ENCODE measurements around the gene SIGMAR1. TPM values are rescaled to one million over a fixed set of nuclear protein-coding genes. Genes with fewer than 3 reads are reported as not detected.

Gene SIGMAR1
- total RNA-seq, 2 experiments from 2014 or later = 11.7 to 12.1 TPM

DNA sequence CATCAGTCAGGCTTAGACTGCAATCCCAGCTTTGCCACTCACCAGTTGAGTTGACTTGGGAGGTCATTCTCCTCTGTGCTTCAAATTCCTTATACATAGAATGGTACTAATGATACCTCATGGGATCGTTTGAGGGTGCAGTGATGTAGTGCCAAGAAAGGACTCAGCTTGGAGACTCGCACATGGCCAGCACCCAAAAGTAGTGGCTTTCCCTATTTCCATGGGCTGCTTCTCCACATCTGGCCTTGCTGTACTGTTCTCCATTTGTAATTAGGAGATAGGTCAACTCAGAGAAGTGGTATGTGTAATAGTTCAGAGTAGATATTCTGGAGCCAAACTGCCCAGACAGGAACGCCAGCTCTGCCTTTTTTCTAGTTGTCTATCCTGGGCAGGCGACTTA is 48.0 kb upstream of the SIGMAR1 start:
- Mint-ChIP-seq H3K27me3 (no peaks in the 10 kb centered on the region), H3K9me3 (no peaks in the 10 kb centered on the region), H3K4me1 (ENCODE audit: low read depth) (no peaks in the 10 kb centered on the region), H3K4me3 (no peak overlapping the region), H3K27ac (no peak overlapping the region), H3K36me3 (ENCODE audit: low read depth) (peaks cover 4% of the 10 kb centered on the region)
- H3K36me3 ChIP-seq (ENCODE audit: insufficient read depth, low read length) = no peaks in the 10 kb centered on the region
- ChIA-PET CTCF (no interaction called here), POLR2A (no interaction called here)
- no peaks in the 10 kb centered on the region for H3K27me3 ChIP-seq (ENCODE audit: control insufficient read depth in 1 of 2, insufficient read depth in 2 of 2, low read length in 2 of 2)
- TF ChIP-seq, protein P1, sequence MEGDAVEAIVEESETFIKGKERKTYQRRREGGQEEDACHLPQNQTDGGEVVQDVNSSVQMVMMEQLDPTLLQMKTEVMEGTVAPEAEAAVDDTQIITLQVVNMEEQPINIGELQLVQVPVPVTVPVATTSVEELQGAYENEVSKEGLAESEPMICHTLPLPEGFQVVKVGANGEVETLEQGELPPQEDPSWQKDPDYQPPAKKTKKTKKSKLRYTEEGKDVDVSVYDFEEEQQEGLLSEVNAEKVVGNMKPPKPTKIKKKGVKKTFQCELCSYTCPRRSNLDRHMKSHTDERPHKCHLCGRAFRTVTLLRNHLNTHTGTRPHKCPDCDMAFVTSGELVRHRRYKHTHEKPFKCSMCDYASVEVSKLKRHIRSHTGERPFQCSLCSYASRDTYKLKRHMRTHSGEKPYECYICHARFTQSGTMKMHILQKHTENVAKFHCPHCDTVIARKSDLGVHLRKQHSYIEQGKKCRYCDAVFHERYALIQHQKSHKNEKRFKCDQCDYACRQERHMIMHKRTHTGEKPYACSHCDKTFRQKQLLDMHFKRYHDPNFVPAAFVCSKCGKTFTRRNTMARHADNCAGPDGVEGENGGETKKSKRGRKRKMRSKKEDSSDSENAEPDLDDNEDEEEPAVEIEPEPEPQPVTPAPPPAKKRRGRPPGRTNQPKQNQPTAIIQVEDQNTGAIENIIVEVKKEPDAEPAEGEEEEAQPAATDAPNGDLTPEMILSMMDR (IDR thresholded peaks at IDR 0.05) = no peak
- no peaks in the 10 kb centered on the region for H3K9me3 ChIP-seq (ENCODE audit: control insufficient read depth in 1 of 2, insufficient read depth in 1 of 2, low read length in 2 of 2)
- no peak overlapping the region for H3K27ac ChIP-seq (ENCODE audit: low read depth in 1 of 2, low read length in 2 of 2)
- H3K4me3 ChIP-seq (ENCODE audit: low read length) = no peak overlapping the region
- ATAC-seq (ENCODE audit: poor library complexity) (no peak), DNase-seq (no peak)
- H3K4me1 ChIP-seq (ENCODE audit: insufficient read depth, low read length) = no peaks in the 10 kb centered on the region
- intact Hi-C loops (cut with DNase I, micrococcal nuclease) = no loop called here

- CTCF ChIA-PET = no interaction called here
- Mint-ChIP-seq H3K27me3 (no peaks in the 10 kb centered on the region), H3K4me1 (ENCODE audit: low read depth) (no peaks in the 10 kb centered on the region), H3K4me3 (no peak overlapping the region), H3K36me3 (ENCODE audit: low read depth) (peaks cover 4% of the 10 kb centered on the region), H3K9me3 (no peaks in the 10 kb centered on the region), H3K27ac (no peak overlapping the region)
- no peaks in the 10 kb centered on the region for H3K4me1 ChIP-seq (ENCODE audit: insufficient read depth, low read length)
- H3K9me3 ChIP-seq (ENCODE audit: control insufficient read depth in 1 of 2, insufficient read depth in 1 of 2, low read length in 2 of 2) = no peaks in the 10 kb centered on the region
- DNase-seq (no peak), ATAC-seq (ENCODE audit: poor library complexity) (no peak)
- POLR2A ChIA-PET = no interaction called here
- intact Hi-C loops (cut with DNase I, micrococcal nuclease) = no loop called here
- no peaks in the 10 kb centered on the region for H3K27me3 ChIP-seq (ENCODE audit: control insufficient read depth in 1 of 2, insufficient read depth in 2 of 2, low read length in 2 of 2)
- TF ChIP-seq, protein P1 (IDR thresholded peaks at IDR 0.05) = no peak
- H3K36me3 ChIP-seq (ENCODE audit: insufficient read depth, low read length) = no peaks in the 10 kb centered on the region
- no peak overlapping the region for H3K4me3 ChIP-seq (ENCODE audit: low read length)
- H3K27ac ChIP-seq (ENCODE audit: low read depth in 1 of 2, low read length in 2 of 2) = no peak overlapping the region
Measured at GRCh38 chr9:34684816-34685215, 47.2 kb upstream of the SIGMAR1 start.

DNA sequence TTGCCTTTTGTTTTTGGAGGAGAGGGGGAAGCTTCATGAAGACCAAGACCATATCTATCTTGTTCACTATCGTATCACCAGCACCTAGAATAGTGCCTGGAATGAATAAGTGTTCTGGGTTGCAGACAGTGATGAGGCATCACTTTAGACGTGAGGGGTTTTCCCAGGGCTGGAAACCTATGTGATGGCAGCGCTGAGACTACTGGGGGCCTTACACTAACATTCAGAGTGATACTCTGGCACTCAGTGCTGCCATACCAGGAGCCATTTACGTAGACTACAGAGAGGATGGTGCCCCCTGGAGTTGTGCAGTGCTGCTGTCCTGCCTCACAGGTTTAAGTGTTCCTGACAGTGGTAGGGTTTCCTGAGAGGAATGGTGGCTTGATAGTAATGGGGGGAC is 46.6 kb upstream of the SIGMAR1 start:
- Mint-ChIP-seq H3K27me3 (no peaks in the 10 kb centered on the region), H3K9me3 (no peaks in the 10 kb centered on the region), H3K4me3 (no peak overlapping the region), H3K27ac (no peak overlapping the region), H3K36me3 (ENCODE audit: low read depth) (peaks cover 5% of the 10 kb centered on the region), H3K4me1 (ENCODE audit: low read depth) (no peaks in the 10 kb centered on the region)
- POLR2A ChIA-PET = no interaction called here
- ATAC-seq (ENCODE audit: poor library complexity) = no peak
- CTCF ChIA-PET = no interaction called here
- intact Hi-C loops (cut with DNase I, micrococcal nuclease) = no loop called here
- Histone ChIP-seq H3K27ac (ENCODE audit: low read depth in 1 of 2, low read length in 2 of 2) (no peak overlapping the region), H3K4me3 (ENCODE audit: low read length) (no peak overlapping the region), H3K9me3 (ENCODE audit: control insufficient read depth in 1 of 2, insufficient read depth in 1 of 2, low read length in 2 of 2) (no peaks in the 10 kb centered on the region), H3K4me1 (ENCODE audit: insufficient read depth, low read length) (no peaks in the 10 kb centered on the region), H3K27me3 (ENCODE audit: control insufficient read depth in 1 of 2, insufficient read depth in 2 of 2, low read length in 2 of 2) (no peaks in the 10 kb centered on the region), H3K36me3 (ENCODE audit: insufficient read depth, low read length) (no peaks in the 10 kb centered on the region)
- TF ChIP-seq, protein P1 (IDR thresholded peaks at IDR 0.05) = no peak
- DNase-seq = no peak

Data from CD4-positive, alpha-beta T cell (primary cell).